Prostate gland (tissue), 2 donors: Measurements from ENCODE around the gene TRIM67. TPM values are rescaled to one million over a fixed set of nuclear protein-coding genes. Genes with fewer than 3 reads are reported as not detected.
"Not testable (repeated sequence)": the region's sequence is repeated elsewhere in the genome, so short reads cannot be mapped to it uniquely, and the experiment has no call there.

Experiments
- DNase-seq: peaks from one replicate; pipeline ENCODE4 v3.0.0-alpha.2; 2019; ENCODE audit warnings: low spot score
- H3K27ac ChIP-seq, 2 donors: fragments of 200-600 bp; sonication (generic); 2 replicates each; pipeline ENCODE4 v1.5.1; 2017 to 2019
- H3K27me3 ChIP-seq: fragments of 200-600 bp; sonication (generic); replicated peaks from 2 replicates; pipeline ENCODE4 v1.5.1; 2019; ENCODE audit not compliant: insufficient read depth
- H3K36me3 ChIP-seq, 2 donors: fragments of 200-600 bp; sonication (generic); 1 replicate in 1 of 2; 2 replicates in 1 of 2; pipeline versions ENCODE4 v1.5.1 to v1.8.1; 2017 to 2019
- H3K4me1 ChIP-seq: fragments of 200-600 bp; sonication (generic); replicated peaks from 2 replicates; pipeline ENCODE4 v1.5.1; 2019
- H3K4me3 ChIP-seq, 2 donors: fragments of 200-600 bp; sonication (generic); 2 replicates each; pipeline ENCODE4 v1.5.1; 2017 to 2019
- H3K9me3 ChIP-seq: fragments of 200-600 bp; sonication (generic); 2 replicates; pipeline ENCODE4 v1.5.1; 2017
- POLR2A ChIP-seq: fragments of 450-650 bp; IDR thresholded peaks from one replicate; pipeline ENCODE4 v1.6.1; 2016; ENCODE audit warnings: antibody characterized with exemption, mild to moderate bottlenecking
- POLR2AphosphoS5 ChIP-seq: sonication (generic); formaldehyde crosslinking; IDR thresholded peaks from one replicate; pipeline ENCODE4 v1.6.1; 2017; ENCODE audit warnings: antibody characterized with exemption
- WGBS: methylation state at CpG from one replicate; pipeline ENCODE4 v1.1.5; 2018; 5-methylcytosine and 5-hydroxymethylcytosine counted together
- intact Hi-C: fragments of 100-400 bp; cut with DNase I; formaldehyde crosslinking; loops from one replicate; pipeline ENCODE4 v1.14.2; 2022
- total RNA-seq, 2 donors: library from RNA; depleted of rRNA; stranded (reverse); fragments of >200 nt; gene quantifications; one replicate each; pipeline ENCODE4 v1.1.0, GENCODE V29; 2016
- TF ChIP-seq, protein P1 (sequence below), 4 experiments: fragments of 200-600 bp in 2 of 4; fragments of 450-650 bp in 2 of 4; sonication (generic) in 2 of 4; IDR thresholded peaks; 1 replicate in 3 of 4; 2 replicates in 1 of 4; pipeline ENCODE4 v1.5.1; 2016 to 2019; ENCODE audit warnings: antibody characterized with exemption in 4 of 4, mild to moderate bottlenecking in 2 of 4, moderate library complexity in 2 of 4

Gene TRIM67
- total RNA-seq, 2 donors from 2014 or later: 0.28 TPM; not detected in 1

DNA sequence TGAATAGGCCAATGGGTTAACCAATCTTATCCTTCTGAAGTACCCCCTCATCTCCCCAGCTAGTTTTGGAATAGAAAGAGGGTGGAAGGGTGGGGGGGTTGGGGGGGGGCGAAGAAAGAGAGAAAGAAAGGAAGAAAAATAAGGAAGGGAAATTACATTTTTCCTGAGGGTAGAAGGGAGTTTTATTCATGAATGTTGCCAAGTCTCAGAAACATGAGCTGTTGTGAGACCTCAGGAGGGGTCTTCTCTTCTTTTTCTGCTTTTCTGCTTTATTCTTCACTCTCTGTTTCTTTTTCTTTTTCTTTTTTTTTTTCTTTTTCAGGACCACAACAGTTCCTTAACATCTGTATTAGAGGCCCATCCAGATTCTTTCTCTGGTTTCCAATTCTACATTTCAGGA is 6.0 kb upstream of the TRIM67 start:
- TF ChIP-seq, protein P1, sequence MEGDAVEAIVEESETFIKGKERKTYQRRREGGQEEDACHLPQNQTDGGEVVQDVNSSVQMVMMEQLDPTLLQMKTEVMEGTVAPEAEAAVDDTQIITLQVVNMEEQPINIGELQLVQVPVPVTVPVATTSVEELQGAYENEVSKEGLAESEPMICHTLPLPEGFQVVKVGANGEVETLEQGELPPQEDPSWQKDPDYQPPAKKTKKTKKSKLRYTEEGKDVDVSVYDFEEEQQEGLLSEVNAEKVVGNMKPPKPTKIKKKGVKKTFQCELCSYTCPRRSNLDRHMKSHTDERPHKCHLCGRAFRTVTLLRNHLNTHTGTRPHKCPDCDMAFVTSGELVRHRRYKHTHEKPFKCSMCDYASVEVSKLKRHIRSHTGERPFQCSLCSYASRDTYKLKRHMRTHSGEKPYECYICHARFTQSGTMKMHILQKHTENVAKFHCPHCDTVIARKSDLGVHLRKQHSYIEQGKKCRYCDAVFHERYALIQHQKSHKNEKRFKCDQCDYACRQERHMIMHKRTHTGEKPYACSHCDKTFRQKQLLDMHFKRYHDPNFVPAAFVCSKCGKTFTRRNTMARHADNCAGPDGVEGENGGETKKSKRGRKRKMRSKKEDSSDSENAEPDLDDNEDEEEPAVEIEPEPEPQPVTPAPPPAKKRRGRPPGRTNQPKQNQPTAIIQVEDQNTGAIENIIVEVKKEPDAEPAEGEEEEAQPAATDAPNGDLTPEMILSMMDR (IDR thresholded peaks at IDR 0.05): no peak
- no peak for TF ChIP-seq POLR2AphosphoS5
- WGBS: 96% methylated on average over 1 of the region's 1 CpG

DNA sequence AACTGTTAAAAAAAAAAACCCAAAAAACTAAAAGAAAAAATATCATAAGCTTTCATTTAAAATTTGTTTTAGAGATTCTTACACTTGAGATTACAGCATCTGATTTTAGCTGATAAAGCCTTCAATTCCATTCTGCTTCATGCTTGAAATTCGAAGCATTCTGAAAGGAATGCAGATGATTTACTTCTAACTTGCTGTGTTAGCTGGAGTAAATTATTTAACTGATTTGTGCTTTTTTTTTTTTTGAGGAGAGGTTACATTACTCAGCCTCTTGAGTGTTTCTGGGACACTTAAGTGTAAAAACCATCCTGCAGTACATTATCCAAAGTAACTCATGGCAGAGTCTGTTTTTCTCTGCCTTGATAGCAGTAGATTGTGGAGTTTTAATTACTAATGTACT is 4.5 kb upstream of the TRIM67 start:
- Histone ChIP-seq H3K27ac (no peak overlapping the region), H3K27me3 (peaks cover 4% of the 10 kb centered on the region), H3K36me3 (no peaks in the 10 kb centered on the region), H3K9me3 (no peaks in the 10 kb centered on the region), H3K4me1 (no peaks in the 10 kb centered on the region), H3K4me3 (no peak overlapping the region)
- DNase-seq: no peak
- TF ChIP-seq POLR2AphosphoS5 (no peak), POLR2A (no peak)
- TF ChIP-seq, protein P1 (IDR thresholded peaks at IDR 0.05): no peak
- intact Hi-C loops: no loop called here
- WGBS: 28% methylated on average over 1 of the region's 1 CpG

More for the DNA sequence above, 6.0 kb upstream of the TRIM67 start:
- no peaks in the 10 kb centered on the region for H3K36me3 ChIP-seq
- intact Hi-C loops: no loop called here
- DNase-seq: no peak
- no peak overlapping the region for H3K27ac ChIP-seq
- H3K4me3 ChIP-seq: no peak overlapping the region
- no peaks in the 10 kb centered on the region for H3K4me1 ChIP-seq
- H3K9me3 ChIP-seq: no peaks in the 10 kb centered on the region
- no peaks in the 10 kb centered on the region for H3K27me3 ChIP-seq

GRCh38 chr1:231158141-231158540 is 3.7 kb upstream of the TRIM67 start:
- intact Hi-C loops, H3K9me3 ChIP-seq, DNase-seq, H3K4me3 ChIP-seq, H3K27ac ChIP-seq, H3K4me1 ChIP-seq, H3K36me3 ChIP-seq: not testable (repeated sequence)
- 74% methylated on average over 7 of the region's 7 CpGs for WGBS
- H3K27me3 ChIP-seq: peaks cover 12% of the 10 kb centered on the region

GRCh38 chr1:231159202-231159962 is 2.5 kb upstream of the TRIM67 start:
- intact Hi-C loops: no loop called here
- no peaks in the 10 kb centered on the region for H3K9me3 ChIP-seq
- WGBS: 78% methylated on average over 6 of the region's 6 CpGs
- H3K36me3 ChIP-seq: no peaks in the 10 kb centered on the region
- DNase-seq: no peak
- H3K4me3 ChIP-seq: no peak overlapping the region
- H3K27ac ChIP-seq: no peak overlapping the region
- H3K27me3 ChIP-seq: peaks cover 19% of the 10 kb centered on the region
- peaks cover 3% of the 10 kb centered on the region for H3K4me1 ChIP-seq
- TF ChIP-seq, protein P1 (IDR thresholded peaks at IDR 0.05): no peak
- TF ChIP-seq POLR2AphosphoS5 (no peak), POLR2A (no peak)

DNA sequence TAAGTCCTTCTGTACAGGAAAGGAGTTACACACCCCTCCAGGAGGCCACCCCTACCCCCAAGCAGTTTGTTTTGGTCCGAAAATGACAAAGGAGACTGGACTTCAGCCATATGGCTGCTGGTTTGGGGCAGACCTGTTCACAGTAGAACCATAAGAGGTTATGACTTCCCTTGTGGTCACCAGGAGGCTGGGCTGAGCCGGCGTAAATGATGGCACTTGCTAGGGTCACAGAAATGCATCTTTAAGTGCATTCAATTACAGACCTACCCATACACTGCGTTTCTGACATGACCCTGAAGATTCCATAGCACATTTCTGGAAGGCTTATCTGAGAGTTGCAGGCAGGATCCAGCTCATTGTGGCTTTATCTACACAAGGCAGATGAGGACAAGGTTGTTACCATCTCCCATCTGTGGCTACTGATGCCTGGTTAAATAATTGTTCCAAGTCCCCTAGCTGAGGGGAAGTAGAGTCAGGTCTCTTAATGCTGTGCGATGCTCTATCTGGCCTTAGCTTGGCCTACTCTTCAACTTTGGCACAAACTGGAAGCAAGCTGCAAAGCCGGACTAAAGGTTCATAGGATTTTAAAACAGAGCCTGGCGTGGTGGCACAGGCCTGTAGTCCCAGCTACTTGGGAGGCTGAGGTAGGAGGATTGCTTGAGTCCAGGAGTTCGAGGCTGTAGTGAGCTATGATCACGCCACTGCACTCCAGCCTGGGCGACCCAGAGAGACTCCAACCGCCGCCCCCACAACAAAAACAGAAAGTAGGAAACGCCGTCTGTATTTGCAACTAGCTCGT is 1.7 kb upstream of the TRIM67 start:
- 80% methylated on average over 15 of the region's 15 CpGs for WGBS
- H3K36me3 ChIP-seq: no peaks in the 10 kb centered on the region
- peaks cover 19% of the 10 kb centered on the region for H3K27me3 ChIP-seq
- H3K9me3 ChIP-seq: no peaks in the 10 kb centered on the region
- intact Hi-C loops: no loop called here
- H3K27ac ChIP-seq: no peak overlapping the region
- peaks cover 3% of the 10 kb centered on the region for H3K4me1 ChIP-seq
- TF ChIP-seq, protein P1 (IDR thresholded peaks at IDR 0.05): no peak
- no peak for TF ChIP-seq POLR2A
- H3K4me3 ChIP-seq: no peak overlapping the region
- DNase-seq: no peak
